ENCODE results near the gene CLDN6. TPM values are rescaled to one million over a fixed set of nuclear protein-coding genes. Genes with fewer than 3 reads are reported as not detected.

CLDN6 gene
- total RNA-seq, 1 donor from 2014 or later = 31.1 TPM

- TF ChIP-seq, protein P1, sequence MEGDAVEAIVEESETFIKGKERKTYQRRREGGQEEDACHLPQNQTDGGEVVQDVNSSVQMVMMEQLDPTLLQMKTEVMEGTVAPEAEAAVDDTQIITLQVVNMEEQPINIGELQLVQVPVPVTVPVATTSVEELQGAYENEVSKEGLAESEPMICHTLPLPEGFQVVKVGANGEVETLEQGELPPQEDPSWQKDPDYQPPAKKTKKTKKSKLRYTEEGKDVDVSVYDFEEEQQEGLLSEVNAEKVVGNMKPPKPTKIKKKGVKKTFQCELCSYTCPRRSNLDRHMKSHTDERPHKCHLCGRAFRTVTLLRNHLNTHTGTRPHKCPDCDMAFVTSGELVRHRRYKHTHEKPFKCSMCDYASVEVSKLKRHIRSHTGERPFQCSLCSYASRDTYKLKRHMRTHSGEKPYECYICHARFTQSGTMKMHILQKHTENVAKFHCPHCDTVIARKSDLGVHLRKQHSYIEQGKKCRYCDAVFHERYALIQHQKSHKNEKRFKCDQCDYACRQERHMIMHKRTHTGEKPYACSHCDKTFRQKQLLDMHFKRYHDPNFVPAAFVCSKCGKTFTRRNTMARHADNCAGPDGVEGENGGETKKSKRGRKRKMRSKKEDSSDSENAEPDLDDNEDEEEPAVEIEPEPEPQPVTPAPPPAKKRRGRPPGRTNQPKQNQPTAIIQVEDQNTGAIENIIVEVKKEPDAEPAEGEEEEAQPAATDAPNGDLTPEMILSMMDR (IDR thresholded peaks at IDR 0.05; ENCODE audit: partially characterized antibody, unreplicated experiment) = no peak
- Mint-ChIP-seq H3K27ac (ENCODE audit: unreplicated experiment) (peak overlapping the region; percentile 75), H3K27me3 (ENCODE audit: unreplicated experiment) (peaks cover 14% of the 10 kb centered on the region), H3K9me3 (ENCODE audit: unreplicated experiment) (peaks cover 2% of the 10 kb centered on the region), H3K4me3 (ENCODE audit: unreplicated experiment) (peak overlapping the region; percentile 87), H3K4me1 (ENCODE audit: low read depth, unreplicated experiment) (peaks cover 14% of the 10 kb centered on the region), H3K36me3 (ENCODE audit: unreplicated experiment) (no peaks in the 10 kb centered on the region)
- peak; percentile 31 for DNase-seq
Observed at GRCh38 chr16:3020604-3021448, 2.8 kb upstream of the CLDN6 start.

- H3K27me3 Mint-ChIP-seq (ENCODE audit: unreplicated experiment) = peaks cover 14% of the 10 kb centered on the region
- peak; percentile 84 for DNase-seq
- peaks cover 2% of the 10 kb centered on the region for H3K9me3 Mint-ChIP-seq (ENCODE audit: unreplicated experiment)
- peak within 1 kb of the TSS; percentile 87 for H3K4me3 Mint-ChIP-seq (ENCODE audit: unreplicated experiment)
- H3K36me3 Mint-ChIP-seq (ENCODE audit: unreplicated experiment) = no peaks in the 10 kb centered on the region
- peak within 1 kb of the TSS; percentile 75 for H3K27ac Mint-ChIP-seq (ENCODE audit: unreplicated experiment)
- TF ChIP-seq, protein P1 (IDR thresholded peaks at IDR 0.05; ENCODE audit: partially characterized antibody, unreplicated experiment) = no peak
- peaks cover 14% of the 10 kb centered on the region for H3K4me1 Mint-ChIP-seq (ENCODE audit: low read depth, unreplicated experiment)
Observed at GRCh38 chr16:3020247-3020603, 2.2 kb upstream of the CLDN6 start, which contains the start of gene TNFRSF12A. TSS of gene TNFRSF12A (plus strand) at chr16:3020368. CDS start at chr16:3020398, 30 bp downstream.

DNA sequence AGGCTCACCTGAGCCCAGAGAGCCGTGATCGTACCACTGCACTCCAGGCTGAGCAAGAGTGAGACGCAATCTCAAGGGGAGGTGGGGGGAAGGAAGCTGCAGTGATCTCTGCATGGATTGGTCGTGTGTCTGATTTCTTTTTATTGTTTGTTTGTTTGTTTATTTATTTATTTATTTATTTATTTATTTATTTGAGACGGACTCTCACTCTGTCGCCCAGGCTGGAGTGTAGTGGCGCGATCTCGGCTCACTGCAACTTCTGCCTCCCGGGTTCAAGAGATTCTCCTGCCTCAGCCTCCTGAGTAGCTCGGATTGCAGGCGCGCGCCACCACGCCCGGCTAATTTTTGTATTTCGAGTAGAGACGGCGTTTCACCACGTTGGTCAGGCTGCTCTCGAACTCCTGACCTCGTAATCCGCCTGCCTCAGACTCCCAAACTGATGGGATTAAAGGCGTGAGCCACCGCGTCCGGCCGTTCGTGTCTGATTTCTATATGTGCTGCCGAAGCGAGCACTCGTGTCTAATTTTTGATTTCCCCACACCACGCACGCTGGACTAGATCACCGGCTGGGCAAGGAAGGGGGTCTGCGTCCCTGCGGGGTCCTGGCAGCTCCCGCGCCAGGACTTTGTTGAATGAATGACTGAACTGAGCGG is 1.7 kb upstream of the CLDN6 start:
- H3K9me3 Mint-ChIP-seq (ENCODE audit: unreplicated experiment) = peaks cover 2% of the 10 kb centered on the region
- TF ChIP-seq, protein P1 (IDR thresholded peaks at IDR 0.05; ENCODE audit: partially characterized antibody, unreplicated experiment) = no peak
- H3K4me1 Mint-ChIP-seq (ENCODE audit: low read depth, unreplicated experiment) = peaks cover 14% of the 10 kb centered on the region
- DNase-seq = no peak
- no peaks in the 10 kb centered on the region for H3K36me3 Mint-ChIP-seq (ENCODE audit: unreplicated experiment)
- H3K27ac Mint-ChIP-seq (ENCODE audit: unreplicated experiment) = peak overlapping the region; percentile 55
- H3K4me3 Mint-ChIP-seq (ENCODE audit: unreplicated experiment) = peak overlapping the region; percentile 82
- peaks cover 14% of the 10 kb centered on the region for H3K27me3 Mint-ChIP-seq (ENCODE audit: unreplicated experiment)

DNA sequence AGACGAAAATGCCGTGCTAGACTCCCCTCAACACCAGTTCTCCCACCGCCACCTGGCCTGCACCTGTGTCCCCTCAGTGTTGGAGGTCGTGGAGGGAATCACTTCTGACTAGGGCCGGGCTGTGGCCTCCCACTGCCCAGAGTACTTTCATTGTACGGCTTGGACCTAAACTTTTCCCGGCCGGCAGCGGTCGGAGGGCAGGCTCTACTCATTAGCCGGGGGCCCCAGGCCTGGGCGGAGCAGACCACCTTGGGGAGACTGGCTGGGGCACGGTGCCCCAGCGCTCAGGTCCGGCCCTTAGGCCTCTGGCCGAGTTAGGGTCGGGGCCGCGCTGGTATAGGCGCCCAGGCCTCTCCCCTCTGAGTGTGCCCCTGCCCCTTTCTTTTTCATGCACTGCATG is 639 bp downstream of the CLDN6 start:
- H3K36me3 Mint-ChIP-seq (ENCODE audit: unreplicated experiment) = no peaks in the 10 kb centered on the region
- peaks cover 19% of the 10 kb centered on the region for H3K27me3 Mint-ChIP-seq (ENCODE audit: unreplicated experiment)
- TF ChIP-seq, protein P1 (IDR thresholded peaks at IDR 0.05; ENCODE audit: partially characterized antibody, unreplicated experiment) = no peak
- peaks cover 7% of the 10 kb centered on the region for H3K4me1 Mint-ChIP-seq (ENCODE audit: low read depth, unreplicated experiment)
- peak overlapping the region; percentile 76 for H3K4me3 Mint-ChIP-seq (ENCODE audit: unreplicated experiment)
- H3K27ac Mint-ChIP-seq (ENCODE audit: unreplicated experiment) = no peak overlapping the region
- no peak for DNase-seq
- peaks cover 2% of the 10 kb centered on the region for H3K9me3 Mint-ChIP-seq (ENCODE audit: unreplicated experiment)

Data from glutamatergic neuron (in vitro differentiated cells).